A673 (cell line): ENCODE data around the gene SSUH2.

Source experiments
- EZH2 ChIP-seq: fragments of 200-600 bp; sonication (generic); IDR thresholded peaks from 2 replicates; pipeline ENCODE4 v1.6.1; 2017; ENCODE audit warnings: borderline replicate concordance, low read depth, mild to moderate bottlenecking, mixed read lengths, antibody characterized with exemption, low read length; ENCODE audit not compliant: poor library complexity, severe bottlenecking
- TF ChIP-seq, protein P1 (sequence below): fragments of 300-800, 200-600 bp; sonication (generic); conservative IDR thresholded peaks from 2 replicates; pipeline ENCODE4 v1.5.1; 2017; ENCODE audit warnings: low read depth, mild to moderate bottlenecking, antibody characterized with exemption, low read length, moderate library complexity, mixed read lengths

DNA sequence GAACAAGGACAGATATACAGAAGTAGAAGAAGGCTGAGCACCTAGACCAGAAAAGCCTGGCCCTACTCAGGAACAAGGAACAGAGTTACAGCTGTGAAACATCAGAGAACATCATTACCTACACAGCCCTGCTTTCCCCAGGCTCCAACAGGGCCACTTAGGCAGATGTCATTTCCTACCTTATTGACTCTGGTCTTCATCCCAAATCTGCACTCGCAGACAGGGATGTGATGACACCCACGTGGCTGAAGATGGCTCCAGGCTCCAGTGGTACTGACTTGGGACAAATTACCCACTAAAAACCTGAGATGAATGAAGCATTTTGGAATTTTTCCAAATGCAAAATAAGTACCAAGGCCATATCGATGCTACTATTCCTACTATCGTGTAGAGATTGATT, 18.0 kb upstream of the SSUH2 start:
- TF ChIP-seq, protein P1, sequence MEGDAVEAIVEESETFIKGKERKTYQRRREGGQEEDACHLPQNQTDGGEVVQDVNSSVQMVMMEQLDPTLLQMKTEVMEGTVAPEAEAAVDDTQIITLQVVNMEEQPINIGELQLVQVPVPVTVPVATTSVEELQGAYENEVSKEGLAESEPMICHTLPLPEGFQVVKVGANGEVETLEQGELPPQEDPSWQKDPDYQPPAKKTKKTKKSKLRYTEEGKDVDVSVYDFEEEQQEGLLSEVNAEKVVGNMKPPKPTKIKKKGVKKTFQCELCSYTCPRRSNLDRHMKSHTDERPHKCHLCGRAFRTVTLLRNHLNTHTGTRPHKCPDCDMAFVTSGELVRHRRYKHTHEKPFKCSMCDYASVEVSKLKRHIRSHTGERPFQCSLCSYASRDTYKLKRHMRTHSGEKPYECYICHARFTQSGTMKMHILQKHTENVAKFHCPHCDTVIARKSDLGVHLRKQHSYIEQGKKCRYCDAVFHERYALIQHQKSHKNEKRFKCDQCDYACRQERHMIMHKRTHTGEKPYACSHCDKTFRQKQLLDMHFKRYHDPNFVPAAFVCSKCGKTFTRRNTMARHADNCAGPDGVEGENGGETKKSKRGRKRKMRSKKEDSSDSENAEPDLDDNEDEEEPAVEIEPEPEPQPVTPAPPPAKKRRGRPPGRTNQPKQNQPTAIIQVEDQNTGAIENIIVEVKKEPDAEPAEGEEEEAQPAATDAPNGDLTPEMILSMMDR: no peak
- no peak for TF ChIP-seq EZH2
